K562 (cell line): ENCODE data around the gene ARSA. TPM values are rescaled to one million over a fixed set of nuclear protein-coding genes. Genes with fewer than 3 reads are reported as not detected.

Experiments used
- ATAC-seq: fragments of 200-7000 bp; cut with Tn5 transposase; 3 replicates; pipeline ENCODE4 v1.9.1; 2020; ENCODE audit warnings: moderate library complexity
- BruUV-seq: library from RNA; stranded (reverse); fragments of 400-500 nt; replicated peaks from 2 replicates; lab custom pipeline; 2021; lab: Mats Ljungman, UMichigan
- CTCF ChIA-PET: fragments of 300-600 bp; formaldehyde crosslinking; extraction: SDS; loops from one replicate; lab custom pipeline; 2021; ENCODE audit warnings: low intra/inter-chr PET ratio; lab: Yijun Ruan, JAX
- POLR2A ChIA-PET: fragments of 300-600, 350-650 bp; sonication (Branson Sonifier 250); formaldehyde crosslinking; extraction: SDS; loops from one replicate; lab custom pipeline; 2021; ENCODE audit warnings: antibody characterized with exemption, inconsistent platforms; lab: Yijun Ruan, JAX
- DNase-seq, 4 experiments: peaks; one replicate each; pipeline versions ENCODE4 v3.0.0 to v3.0.0-alpha.2; 2011 to 2018; ENCODE audit warnings: low spot score in 3 of 4, mixed read lengths in 3 of 4; ENCODE audit errors: extremely low read depth in 1 of 4
- FAIRE-seq: peaks from 2 replicates; lab custom pipeline; 2011; peaks lifted over from hg19 to GRCh38; lab: Jason Lieb, UNC
- H2AFZ ChIP-seq: 2 replicates; pipeline ENCODE4 v1.6.0; 2011; ENCODE audit warnings: low read depth, low read length, control low read depth, inconsistent platforms
- H3K27ac ChIP-seq: fragments of 200-600 bp; 3 replicates; pipeline ENCODE4 v1.8.0; 2011; ENCODE audit warnings: low read depth, mild to moderate bottlenecking, control low read depth, inconsistent platforms, low read length, moderate library complexity, mixed read lengths; ENCODE audit errors: extremely low read depth
- H3K27me3 ChIP-seq, 2 experiments: fragments of 300-600 bp in 1 of 2; 2 replicates in 1 of 2; 3 replicates in 1 of 2; pipeline versions ENCODE4 v1.6.0 to v1.8.0; 2011; ENCODE audit warnings: inconsistent platforms in 2 of 2, low read length in 2 of 2, mild to moderate bottlenecking in 1 of 2, mixed read lengths in 1 of 2, moderate library complexity in 1 of 2; ENCODE audit not compliant: control insufficient read depth in 2 of 2, insufficient read depth in 2 of 2
- H3K36me3 ChIP-seq: fragments of 300-600 bp; 3 replicates; pipeline ENCODE4 v1.8.0; 2011; ENCODE audit warnings: mild to moderate bottlenecking, low read length, inconsistent platforms; ENCODE audit not compliant: control insufficient read depth, insufficient read depth
- H3K4me1 ChIP-seq, 2 experiments: fragments of 200-600 bp in 1 of 2; replicated peaks in 1 of 2; 2 replicates in 1 of 2; 3 replicates in 1 of 2; pipeline versions ENCODE4 v1.5.1 to v1.8.0; 2011; ENCODE audit warnings: inconsistent platforms in 2 of 2, low read length in 2 of 2, mild to moderate bottlenecking in 1 of 2, mixed read lengths in 1 of 2, moderate library complexity in 1 of 2; ENCODE audit not compliant: control insufficient read depth in 2 of 2, insufficient read depth in 2 of 2
- H3K4me2 ChIP-seq: 2 replicates; pipeline ENCODE4 v1.6.1; 2011; ENCODE audit warnings: low read length, control low read depth, inconsistent platforms, mixed read lengths; ENCODE audit not compliant: insufficient read depth
- H3K4me3 ChIP-seq: fragments of 200-600 bp; sonication (generic), shearing (Covaris generic); 2 replicates; pipeline ENCODE4 v1.5.1; 2016; ENCODE audit warnings: control low read depth, inconsistent platforms
- H3K79me2 ChIP-seq: fragments of 200-600 bp; 3 replicates; pipeline ENCODE4 v1.8.0; 2011; ENCODE audit warnings: low read length, inconsistent platforms; ENCODE audit not compliant: control insufficient read depth, insufficient read depth
- H3K9ac ChIP-seq, 2 experiments: 2 replicates each; pipeline versions ENCODE4 v1.6.0 to v1.6.1; 2011; ENCODE audit warnings: low read depth in 2 of 2, low read length in 2 of 2, control low read depth in 1 of 2, inconsistent platforms in 1 of 2, mild to moderate bottlenecking in 1 of 2, mixed read lengths in 1 of 2; ENCODE audit not compliant: insufficient read depth in 1 of 2
- H3K9me1 ChIP-seq: one replicate; pipeline ENCODE4 v1.6.0; 2011; ENCODE audit warnings: inconsistent platforms, mild to moderate bottlenecking, low read length, moderate library complexity; ENCODE audit not compliant: control insufficient read depth, insufficient read depth
- H3K9me3 ChIP-seq: replicated peaks from 2 replicates; pipeline ENCODE4 v1.5.1; 2011; ENCODE audit warnings: low read depth, low read length, inconsistent platforms; ENCODE audit not compliant: control insufficient read depth, insufficient read depth
- H4K20me1 ChIP-seq: replicated peaks from 2 replicates; pipeline ENCODE4 v1.6.1; 2011; ENCODE audit warnings: low read length, inconsistent platforms, mixed read lengths; ENCODE audit not compliant: control insufficient read depth, insufficient read depth
- PKNOX1 ChIP-seq: fragments of 450-650 bp; IDR thresholded peaks from 2 replicates; pipeline ENCODE4 v1.6.1; 2016
- SP2 ChIP-seq: IDR thresholded peaks from 2 replicates; pipeline ENCODE4 v1.6.1; 2011; ENCODE audit warnings: mild to moderate bottlenecking, low read depth, low read length, moderate library complexity; ENCODE audit not compliant: poor library complexity, severe bottlenecking; ENCODE audit errors: extremely low read depth
- TFAP4 ChIP-seq: sonication (generic); formaldehyde crosslinking; IDR thresholded peaks from 2 replicates; pipeline ENCODE4 v1.8.0; 2022; ENCODE audit warnings: missing genetic modification reagents, mild to moderate bottlenecking, moderate library complexity, borderline replicate concordance
- WGBS: fragments of 100-300 bp; shearing (Covaris generic); methylation state at CpG from one replicate; pipeline ENCODE4 v1.1.6; 2016; ENCODE audit warnings: low coverage, mixed read lengths; ENCODE audit not compliant: insufficient coverage; ENCODE audit errors: missing lambda C conversion rate; 5-methylcytosine and 5-hydroxymethylcytosine counted together
- in situ Hi-C: fragments of 300-500 bp; cut with MboI; formaldehyde crosslinking; loops from 4 replicates; pipeline ENCODE4 v1.15.0; 2018; ENCODE audit warnings: inconsistent platforms, mixed read lengths
- intact Hi-C: fragments of 100-400 bp; cut with micrococcal nuclease; formaldehyde crosslinking; loops from 2 replicates; pipeline ENCODE4 v1.14.2; 2022
- polyA plus RNA-seq, 8 experiments: library from polyadenylated mRNA; depleted of rRNA in 4 of 8; stranded (reverse) in 5 of 8; unstranded in 3 of 8; fragments of >200 nt; fragmentation: Nextera tagmentation in 2 of 8; fragmentation: Illumina TruSeq in 1 of 8; extraction: Ambion mirVana in 2 of 8; extraction: Trizol in 1 of 8; gene quantifications; 2 replicates each; pipeline versions ENCODE4 v1.2.1 to v1.2.3, GENCODE V29; 2011 to 2014; ENCODE audit warnings: inconsistent platforms in 1 of 8, missing spikeins in 1 of 8
- total RNA-seq, 7 experiments: library from RNA; depleted of rRNA in 6 of 7; stranded (reverse); fragments of >200 nt in 6 of 7; fragmentation: Illumina TruSeq in 2 of 7; extraction: Trizol in 2 of 7; gene quantifications; 2 replicates each; pipeline versions ENCODE4 v1.2.1 to v1.2.3, GENCODE V29; 2011 to 2021; ENCODE audit warnings: low replicate concordance in 1 of 7

Gene ARSA
- total and polyA plus RNA-seq, 9 of the 15 experiments (the other 6 are each of a cell fraction or from before 2014, with no cell fraction given): 0.32 to 10.9 (median 1.8) TPM; not detected in 1

GRCh38 chr22:50576806-50577696 lies 50.9 kb downstream of the ARSA start:
- 0 out of 2 replicates have a peak, but pooled peaks have one; percentile 13 for TF ChIP-seq TFAP4
- no peak for TF ChIP-seq PKNOX1
- no peak for TF ChIP-seq SP2
- in situ Hi-C loops: loop anchor here (5.0 kb wide), 1 partner anchor 35 kb away; no protein-coding TSS in a partner anchor
- H3K9ac ChIP-seq: no peak overlapping the region

More at GRCh38 chr22:50576806-50577696, 50.9 kb downstream of the ARSA start:
- no peaks in the 10 kb centered on the region for H3K27me3 ChIP-seq
- no peaks in the 10 kb centered on the region for H4K20me1 ChIP-seq
- H3K4me1 ChIP-seq: peaks cover 4 to 19% of the 10 kb centered on the region in 2 experiments; a peak in 3 of 5 replicates
- intact Hi-C loops: loop anchor here (1.0 kb wide), 2 partner anchors 43 to 114 kb away; no protein-coding TSS in a partner anchor
- H3K4me3 ChIP-seq: no peak overlapping the region
- FAIRE-seq (no peak), ATAC-seq (no peak), DNase-seq (no peak)
- H3K9me3 ChIP-seq: no peaks in the 10 kb centered on the region
- H3K4me2 ChIP-seq: no peak overlapping the region
- H3K36me3 ChIP-seq: no peaks in the 10 kb centered on the region; the same call in 2 of the 3 replicates
- ChIA-PET POLR2A (interaction anchor here (1.1 to 2.0 kb wide), 2 partner anchors 11 to 44 kb away, joined by 4 read pairs; no protein-coding TSS in a partner anchor), CTCF (interaction anchor here (0.7 to 3.2 kb wide), 4 partner anchors 43 to 115 kb away, joined by 4 to 51 read pairs (median 24); no protein-coding TSS in a partner anchor)
- H3K79me2 ChIP-seq: peaks cover 5% of the 10 kb centered on the region; the same call in 2 of the 3 replicates
- BruUV-seq: no TSS peak
- 65% methylated on average over 10 of the region's 18 CpGs for WGBS
- no peak overlapping the region for H2AFZ ChIP-seq
- H3K27ac ChIP-seq: no peak overlapping the region
- no peaks in the 10 kb centered on the region for H3K9me1 ChIP-seq
